ENCODE measurements around the gene SART1.

The SART1 gene

DNA sequence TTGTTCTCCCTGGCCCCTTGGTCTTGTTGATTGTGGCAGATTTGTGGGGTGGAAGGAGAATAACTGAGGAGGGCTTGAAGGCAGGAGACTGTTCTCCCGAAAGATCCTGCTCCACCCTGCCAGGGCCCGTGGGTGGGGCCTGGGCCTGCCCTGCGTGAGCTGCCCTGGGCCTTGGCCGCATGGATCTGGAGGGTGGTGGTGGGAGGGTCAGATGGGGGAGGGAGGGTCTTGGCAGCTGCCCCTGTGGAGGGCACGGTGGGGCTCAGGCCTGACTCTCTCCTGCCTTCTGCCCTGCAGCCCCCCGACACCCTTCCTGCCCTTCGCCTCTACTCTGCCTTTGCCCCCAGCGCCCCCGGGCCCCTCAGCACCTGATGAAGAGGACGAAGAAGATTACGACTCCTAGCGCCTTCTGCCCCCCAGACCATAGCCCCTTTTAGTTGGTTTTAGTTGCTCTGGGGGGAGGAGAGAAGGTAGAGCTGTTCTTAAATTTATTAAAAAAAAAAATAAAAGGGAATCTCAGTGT lies 40.4 kb upstream of the SART1 start:
- peaks cover 23% of the 10 kb centered on the region for H3K4me1 ChIP-seq (ENCODE audit: insufficient read depth, low read length)
- H3K27me3 ChIP-seq (ENCODE audit: insufficient read depth, low read length), result no peaks in the 10 kb centered on the region
- no peak overlapping the region for H2AFZ ChIP-seq (ENCODE audit: low read depth, low read length)
- H3K4me3 ChIP-seq (ENCODE audit: low read length), result no peak overlapping the region
- H3K36me3 ChIP-seq (ENCODE audit: insufficient read depth, low read length), result peaks cover 17% of the 10 kb centered on the region
- H3K9me3 ChIP-seq (ENCODE audit: low read length), result no peaks in the 10 kb centered on the region

DNA sequence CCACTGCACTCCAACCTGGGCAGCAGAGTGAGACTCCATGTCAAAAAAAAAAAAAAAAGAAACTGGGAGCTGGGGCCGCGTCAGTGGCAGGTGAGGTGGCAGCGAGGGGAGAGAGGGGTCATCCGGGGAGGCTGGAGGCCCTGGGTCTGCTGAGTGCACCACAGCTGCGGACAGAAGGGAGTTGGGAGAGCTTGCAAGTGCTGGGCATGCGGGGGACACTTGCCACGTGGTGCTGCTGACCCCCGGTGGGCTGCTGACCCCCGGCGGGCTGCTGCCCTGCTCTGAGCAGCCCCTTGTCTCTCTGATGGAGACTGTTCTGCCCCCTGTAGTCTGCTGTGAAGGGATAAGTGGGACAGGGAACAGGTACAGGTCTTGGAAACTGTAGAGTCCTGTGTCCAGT lies 39.7 kb upstream of the SART1 start:
- no peaks in the 10 kb centered on the region for H3K27me3 ChIP-seq (ENCODE audit: insufficient read depth, low read length)
- H3K4me1 ChIP-seq (ENCODE audit: insufficient read depth, low read length), result peaks cover 23% of the 10 kb centered on the region
- no peak overlapping the region for H2AFZ ChIP-seq (ENCODE audit: low read depth, low read length)
- H3K9me3 ChIP-seq (ENCODE audit: low read length), result no peaks in the 10 kb centered on the region
- peaks cover 17% of the 10 kb centered on the region for H3K36me3 ChIP-seq (ENCODE audit: insufficient read depth, low read length)
- no peak overlapping the region for H3K4me3 ChIP-seq (ENCODE audit: low read length)

DNA sequence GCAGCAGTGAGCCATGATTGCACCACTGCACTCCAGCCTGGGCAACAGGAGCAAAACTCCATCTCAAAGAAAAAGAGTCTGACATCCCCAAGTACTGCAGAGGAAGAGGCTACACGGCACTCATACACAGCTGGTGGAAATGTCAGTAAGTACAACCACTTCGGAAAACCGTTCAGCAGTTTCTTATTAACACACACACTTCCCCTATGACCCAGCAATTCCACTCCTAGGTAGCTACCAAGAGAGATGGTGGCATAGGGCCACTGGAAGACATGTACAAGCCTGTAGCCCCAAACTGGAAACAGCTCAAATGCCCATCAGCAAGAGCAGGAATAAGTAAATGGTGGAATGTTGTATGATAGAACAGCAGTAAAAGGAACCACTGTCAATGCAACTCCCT lies 39.0 kb upstream of the SART1 start:
- H3K9me3 ChIP-seq (ENCODE audit: low read length), result no peaks in the 10 kb centered on the region
- H3K4me1 ChIP-seq (ENCODE audit: insufficient read depth, low read length), result peaks cover 20% of the 10 kb centered on the region
- no peak overlapping the region for H3K4me3 ChIP-seq (ENCODE audit: low read length)
- H3K27me3 ChIP-seq (ENCODE audit: insufficient read depth, low read length), result no peaks in the 10 kb centered on the region
- peaks cover 15% of the 10 kb centered on the region for H3K36me3 ChIP-seq (ENCODE audit: insufficient read depth, low read length)
- no peak overlapping the region for H2AFZ ChIP-seq (ENCODE audit: low read depth, low read length)

DNA sequence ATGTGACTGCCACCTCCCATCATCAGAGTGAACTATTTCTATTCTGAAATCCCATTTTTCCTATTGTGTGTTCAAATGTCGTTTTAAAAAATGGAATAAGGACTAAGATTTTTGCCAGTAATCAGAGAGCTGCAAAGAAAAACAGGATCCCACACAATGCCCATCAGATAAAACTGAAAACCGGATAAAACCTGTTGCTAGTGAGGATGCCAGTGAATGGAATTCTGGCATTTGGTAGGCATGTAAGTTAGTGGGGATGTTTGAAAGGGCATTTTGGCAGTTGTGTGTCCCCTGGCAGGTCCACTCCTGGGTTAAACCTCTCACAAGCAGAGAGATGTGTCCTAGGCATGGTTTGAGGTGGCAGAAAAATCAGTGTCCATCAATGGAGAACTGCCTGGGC lies 36.1 kb upstream of the SART1 start:
- Histone ChIP-seq H3K9me3 (ENCODE audit: low read length) (no peaks in the 10 kb centered on the region), H3K36me3 (ENCODE audit: insufficient read depth, low read length) (peaks cover 13% of the 10 kb centered on the region), H3K4me1 (ENCODE audit: insufficient read depth, low read length) (peaks cover 5% of the 10 kb centered on the region), H3K27me3 (ENCODE audit: insufficient read depth, low read length) (no peaks in the 10 kb centered on the region), H2AFZ (ENCODE audit: low read depth, low read length) (no peak overlapping the region), H3K4me3 (ENCODE audit: low read length) (no peak overlapping the region)

DNA sequence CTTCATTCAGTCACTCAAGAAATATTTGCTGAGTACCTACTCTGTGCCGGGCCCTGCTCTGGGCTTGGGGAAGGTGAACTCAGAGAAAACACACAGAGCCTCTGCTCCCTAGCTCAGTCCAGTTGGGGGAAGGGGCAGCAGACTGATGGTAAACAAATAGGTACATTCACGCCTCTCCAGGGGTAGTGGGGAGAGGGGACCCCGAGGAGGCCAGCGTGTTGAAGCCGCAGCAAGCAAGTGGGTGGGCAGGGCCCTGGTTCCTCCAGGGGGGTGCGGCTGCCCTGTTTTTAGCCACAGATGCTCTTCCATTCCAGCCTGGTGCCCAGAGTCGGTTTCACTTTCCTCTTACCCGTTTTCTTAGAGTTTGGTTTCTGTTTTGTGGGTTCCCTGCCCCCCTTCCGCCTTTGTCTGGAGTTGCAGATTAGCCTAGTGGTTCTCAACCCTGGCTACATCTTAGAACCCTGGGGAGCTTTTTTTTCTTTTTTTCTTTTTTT lies 33.6 kb upstream of the SART1 start:
- Histone ChIP-seq H3K4me3 (ENCODE audit: low read length) (no peak overlapping the region), H3K9me3 (ENCODE audit: low read length) (no peaks in the 10 kb centered on the region), H3K27me3 (ENCODE audit: insufficient read depth, low read length) (no peaks in the 10 kb centered on the region), H2AFZ (ENCODE audit: low read depth, low read length) (no peak overlapping the region), H3K36me3 (ENCODE audit: insufficient read depth, low read length) (peaks cover under 1% of the 10 kb centered on the region), H3K4me1 (ENCODE audit: insufficient read depth, low read length) (no peaks in the 10 kb centered on the region)

DNA sequence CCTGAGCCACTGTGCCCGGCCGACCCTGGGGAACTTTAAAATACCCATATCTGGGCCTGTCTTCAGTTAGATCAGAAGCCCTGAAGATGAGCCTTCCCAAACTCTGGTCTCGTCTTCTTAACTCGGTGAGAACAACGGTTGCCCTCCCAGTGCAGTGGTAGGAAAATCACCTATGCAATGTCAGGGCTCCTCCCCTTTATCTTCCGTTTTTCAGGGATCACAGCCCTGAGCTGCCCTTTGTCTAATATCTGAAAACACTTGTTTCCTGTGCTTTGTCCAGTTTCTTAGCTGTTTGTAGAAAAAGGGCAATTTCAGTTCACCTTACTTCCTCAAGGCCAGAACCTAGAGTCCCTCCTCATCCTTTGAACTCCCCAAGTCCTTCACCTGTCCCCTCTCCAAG lies 32.9 kb upstream of the SART1 start:
- no peaks in the 10 kb centered on the region for H3K9me3 ChIP-seq (ENCODE audit: low read length)
- no peaks in the 10 kb centered on the region for H3K36me3 ChIP-seq (ENCODE audit: insufficient read depth, low read length)
- H3K4me1 ChIP-seq (ENCODE audit: insufficient read depth, low read length), result no peaks in the 10 kb centered on the region
- H3K4me3 ChIP-seq (ENCODE audit: low read length), result no peak overlapping the region
- no peak overlapping the region for H2AFZ ChIP-seq (ENCODE audit: low read depth, low read length)
- no peaks in the 10 kb centered on the region for H3K27me3 ChIP-seq (ENCODE audit: insufficient read depth, low read length)

DNA sequence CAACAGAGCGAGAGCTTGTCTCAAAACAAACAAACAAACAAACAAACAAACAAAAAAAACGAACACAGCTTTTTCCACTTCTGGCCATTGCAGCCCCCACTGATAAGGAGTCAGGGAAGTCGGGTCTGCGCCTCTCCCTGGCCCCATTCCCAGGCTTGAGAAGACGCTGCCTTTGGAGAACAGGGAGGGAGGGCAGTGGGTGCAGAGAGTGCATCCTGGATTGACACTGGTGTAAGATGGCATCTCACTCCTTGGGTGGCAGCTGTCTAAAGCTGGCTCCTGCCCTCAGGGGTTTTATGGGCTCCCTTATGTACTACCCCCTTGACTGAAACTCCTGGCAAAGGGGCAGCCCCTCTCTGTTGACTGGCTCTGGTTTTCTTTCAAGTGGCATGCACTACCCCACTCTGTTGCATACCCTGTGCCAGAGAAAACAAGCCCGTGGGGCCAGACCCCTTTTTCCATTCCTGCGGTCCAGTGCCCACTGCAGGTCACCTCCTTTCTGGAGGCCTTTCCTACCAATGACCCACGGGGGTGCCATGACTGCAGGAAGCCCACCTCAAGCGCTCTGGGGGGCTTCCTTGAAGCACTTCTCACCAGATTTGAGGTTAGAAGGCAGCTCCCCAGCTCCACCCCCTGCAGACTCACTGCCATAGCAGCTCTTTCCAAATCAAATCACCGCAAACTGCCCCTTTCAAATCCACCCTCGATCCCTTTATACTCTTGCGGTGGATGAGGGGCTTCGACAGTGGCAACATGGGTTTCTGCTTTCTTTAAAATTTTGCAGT lies 29.6 kb upstream of the SART1 start:
- Histone ChIP-seq H3K4me1 (ENCODE audit: insufficient read depth, low read length) (no peaks in the 10 kb centered on the region), H3K4me3 (ENCODE audit: low read length) (no peak overlapping the region), H3K9me3 (ENCODE audit: low read length) (no peaks in the 10 kb centered on the region), H3K27me3 (ENCODE audit: insufficient read depth, low read length) (no peaks in the 10 kb centered on the region), H2AFZ (ENCODE audit: low read depth, low read length) (peak overlapping the region; percentile 43), H3K36me3 (ENCODE audit: insufficient read depth, low read length) (no peaks in the 10 kb centered on the region)

DNA sequence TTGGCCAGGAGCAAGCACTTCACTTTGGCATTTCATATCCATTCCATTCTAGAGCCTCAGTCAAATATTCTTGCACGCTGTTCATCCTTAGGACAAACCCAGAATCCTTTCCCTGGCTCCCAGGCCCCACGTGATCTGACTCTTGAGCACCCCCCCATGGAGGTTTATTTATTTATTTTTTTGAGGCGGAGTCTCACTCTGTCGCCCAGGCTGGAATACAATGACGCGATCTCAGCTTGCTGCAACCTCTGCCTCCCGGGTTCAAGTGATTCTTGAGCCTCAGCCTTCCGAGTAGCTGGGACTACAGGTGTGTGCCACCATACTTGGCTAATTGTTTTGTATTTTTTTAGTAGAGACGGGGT lies 29.0 kb upstream of the SART1 start:
- peaks cover 2% of the 10 kb centered on the region for H3K4me1 ChIP-seq (ENCODE audit: insufficient read depth, low read length)
- no peaks in the 10 kb centered on the region for H3K27me3 ChIP-seq (ENCODE audit: insufficient read depth, low read length)
- no peaks in the 10 kb centered on the region for H3K9me3 ChIP-seq (ENCODE audit: low read length)
- H3K36me3 ChIP-seq (ENCODE audit: insufficient read depth, low read length), result no peaks in the 10 kb centered on the region
- H3K4me3 ChIP-seq (ENCODE audit: low read length), result no peak overlapping the region
- peak overlapping the region; percentile 43 for H2AFZ ChIP-seq (ENCODE audit: low read depth, low read length)

DNA sequence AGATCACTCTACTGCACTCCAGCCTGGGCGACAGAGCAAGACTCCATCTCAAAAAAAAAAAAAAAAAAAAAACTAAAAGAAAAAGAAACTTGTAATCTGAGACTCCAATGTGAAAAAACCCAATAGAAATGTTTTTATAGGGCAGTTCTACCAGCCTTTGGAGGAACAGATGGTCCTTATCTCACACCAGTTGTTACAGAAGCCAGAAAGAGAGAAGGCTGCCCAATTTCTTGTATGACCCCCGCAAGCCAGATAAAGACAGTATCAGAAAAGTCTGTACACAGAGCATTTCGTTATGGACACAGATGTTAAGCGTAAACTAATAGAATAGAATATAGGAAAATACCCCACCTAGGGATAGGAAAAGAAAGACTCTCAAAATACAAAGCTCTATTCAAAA lies 27.5 kb upstream of the SART1 start:
- no peak overlapping the region for H2AFZ ChIP-seq (ENCODE audit: low read depth, low read length)
- H3K4me1 ChIP-seq (ENCODE audit: insufficient read depth, low read length), result peaks cover 4% of the 10 kb centered on the region
- no peak overlapping the region for H3K4me3 ChIP-seq (ENCODE audit: low read length)
- H3K27me3 ChIP-seq (ENCODE audit: insufficient read depth, low read length), result no peaks in the 10 kb centered on the region
- no peaks in the 10 kb centered on the region for H3K36me3 ChIP-seq (ENCODE audit: insufficient read depth, low read length)
- no peaks in the 10 kb centered on the region for H3K9me3 ChIP-seq (ENCODE audit: low read length)

DNA sequence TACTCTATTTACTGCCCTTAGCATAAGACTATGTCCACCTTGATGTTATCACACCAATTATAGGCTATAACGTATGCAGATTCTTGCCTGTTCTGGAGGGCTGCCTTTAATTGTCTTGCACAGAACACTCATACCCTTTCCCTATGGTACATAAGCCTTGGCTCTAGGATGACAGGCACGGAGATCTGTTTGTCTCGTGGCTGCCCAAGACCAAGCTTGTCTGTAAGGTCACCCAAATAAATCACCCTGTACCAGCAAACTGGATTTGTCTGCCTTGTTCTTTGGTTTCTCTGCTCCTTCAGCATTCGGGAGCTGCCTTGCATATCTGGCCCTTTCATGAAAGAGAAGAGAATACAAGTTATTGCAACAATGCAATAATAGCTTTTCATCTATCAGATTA lies 23.8 kb upstream of the SART1 start:
- Histone ChIP-seq H3K4me3 (ENCODE audit: low read length) (no peak overlapping the region), H3K36me3 (ENCODE audit: insufficient read depth, low read length) (no peaks in the 10 kb centered on the region), H3K27me3 (ENCODE audit: insufficient read depth, low read length) (no peaks in the 10 kb centered on the region), H2AFZ (ENCODE audit: low read depth, low read length) (no peak overlapping the region), H3K4me1 (ENCODE audit: insufficient read depth, low read length) (peaks cover 4% of the 10 kb centered on the region), H3K9me3 (ENCODE audit: low read length) (no peaks in the 10 kb centered on the region)

DNA sequence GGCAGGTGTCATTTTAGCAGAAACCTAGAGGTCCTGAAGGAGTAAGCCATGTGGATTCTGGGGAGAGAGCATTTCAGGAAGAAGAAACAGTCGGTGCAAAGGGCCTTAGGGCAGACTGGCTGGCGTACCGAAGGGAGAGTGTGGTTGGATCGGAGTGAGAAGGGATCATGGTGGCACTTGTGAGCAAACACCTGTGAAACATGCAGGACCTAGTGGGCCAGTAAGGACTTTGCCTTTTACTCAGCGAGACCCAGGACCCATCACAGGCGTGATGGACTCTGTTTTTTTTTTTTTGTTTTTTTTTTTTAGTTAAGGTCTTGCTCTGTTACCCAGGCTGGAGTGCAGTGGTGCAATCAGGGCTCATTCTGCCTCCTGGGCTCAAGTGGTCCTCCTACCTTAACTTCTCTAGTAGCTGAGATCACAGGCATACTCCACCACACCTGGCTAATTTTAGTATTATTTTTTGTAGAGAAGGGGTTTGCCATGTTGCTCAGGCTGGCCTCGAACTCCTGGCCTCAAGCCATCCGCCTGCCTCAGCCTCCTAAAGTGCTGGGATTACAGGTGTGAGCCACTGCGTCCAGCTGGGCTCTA lies 19.7 kb upstream of the SART1 start:
- no peaks in the 10 kb centered on the region for H3K27me3 ChIP-seq (ENCODE audit: insufficient read depth, low read length)
- peaks cover 21% of the 10 kb centered on the region for H3K4me1 ChIP-seq (ENCODE audit: insufficient read depth, low read length)
- H3K9me3 ChIP-seq (ENCODE audit: low read length), result no peaks in the 10 kb centered on the region
- H2AFZ ChIP-seq (ENCODE audit: low read depth, low read length), result no peak overlapping the region
- H3K4me3 ChIP-seq (ENCODE audit: low read length), result no peak overlapping the region
- no peaks in the 10 kb centered on the region for H3K36me3 ChIP-seq (ENCODE audit: insufficient read depth, low read length)

DNA sequence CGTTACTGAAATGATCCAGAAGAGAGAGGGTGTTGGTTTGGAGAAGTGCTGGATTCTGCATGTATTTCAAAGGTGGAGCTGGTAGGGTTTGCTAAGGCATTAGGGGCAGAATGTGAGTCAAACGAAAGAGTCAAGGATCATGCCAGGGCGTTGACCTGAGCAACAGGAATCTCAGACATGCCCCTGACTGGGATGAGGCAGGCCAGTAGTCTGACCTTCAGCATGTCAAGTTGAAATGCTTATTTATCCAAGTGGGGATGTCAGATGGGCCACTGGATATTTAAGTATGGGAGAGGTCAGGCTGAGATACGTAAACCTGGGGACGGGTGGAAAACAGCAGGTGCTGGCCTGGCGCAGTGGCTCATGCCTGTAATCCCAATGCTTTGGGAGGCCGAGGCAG lies 19.0 kb upstream of the SART1 start:
- H2AFZ ChIP-seq (ENCODE audit: low read depth, low read length), result no peak overlapping the region
- H3K27me3 ChIP-seq (ENCODE audit: insufficient read depth, low read length), result no peaks in the 10 kb centered on the region
- peaks cover 19% of the 10 kb centered on the region for H3K4me1 ChIP-seq (ENCODE audit: insufficient read depth, low read length)
- no peaks in the 10 kb centered on the region for H3K9me3 ChIP-seq (ENCODE audit: low read length)
- H3K4me3 ChIP-seq (ENCODE audit: low read length), result no peak overlapping the region
- H3K36me3 ChIP-seq (ENCODE audit: insufficient read depth, low read length), result no peaks in the 10 kb centered on the region

DNA sequence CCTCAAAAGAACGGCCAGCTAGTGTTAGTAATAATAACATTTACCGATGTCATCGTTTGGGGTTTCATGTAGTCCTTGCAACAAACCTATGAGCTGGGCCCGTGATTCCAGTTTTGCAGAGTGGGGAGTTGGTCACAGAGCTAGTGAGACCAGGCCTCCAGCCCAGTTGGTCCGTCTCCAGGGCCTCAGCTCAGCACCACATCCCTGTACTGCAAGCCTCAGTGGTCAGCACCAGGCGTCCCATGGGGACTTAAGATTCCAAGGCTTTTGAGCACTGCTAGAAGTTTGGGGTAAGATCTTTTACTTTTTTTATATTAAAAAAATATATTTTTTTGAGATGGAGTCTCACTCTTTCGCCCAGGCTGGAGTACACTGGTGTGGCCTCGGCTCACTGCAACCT lies 17.3 kb upstream of the SART1 start:
- Histone ChIP-seq H3K27me3 (ENCODE audit: insufficient read depth, low read length) (no peaks in the 10 kb centered on the region), H3K9me3 (ENCODE audit: low read length) (no peaks in the 10 kb centered on the region), H3K4me1 (ENCODE audit: insufficient read depth, low read length) (peaks cover 17% of the 10 kb centered on the region), H2AFZ (ENCODE audit: low read depth, low read length) (no peak overlapping the region), H3K36me3 (ENCODE audit: insufficient read depth, low read length) (no peaks in the 10 kb centered on the region), H3K4me3 (ENCODE audit: low read length) (no peak overlapping the region)

Measured in neuron (in vitro differentiated cells).